HepG2 (cell line): ENCODE data around the gene PRSS8. TPM values are rescaled to one million over a fixed set of nuclear protein-coding genes. Genes with fewer than 3 reads are reported as not detected.

ENCODE experiments used
- BRD4 ChIP-seq: sonication (generic); formaldehyde crosslinking; IDR thresholded peaks from 2 replicates; pipeline ENCODE4 v1.4.0; 2020; ENCODE audit warnings: missing genetic modification reagents
- HOXA3 ChIP-seq: sonication (generic); formaldehyde crosslinking; IDR thresholded peaks from 2 replicates; pipeline ENCODE4 v1.5.0; 2020; ENCODE audit warnings: missing genetic modification reagents
- JUND ChIP-seq: sonication (generic); formaldehyde crosslinking; IDR thresholded peaks from 2 replicates; pipeline ENCODE4 v1.8.0; 2022; ENCODE audit warnings: mild to moderate bottlenecking, missing genetic modification reagents
- RBFOX2 ChIP-seq: fragments of 200-400 bp; formaldehyde crosslinking; IDR thresholded peaks from 2 replicates; pipeline ENCODE4 v1.6.1; 2017; ENCODE audit warnings: low read depth, mild to moderate bottlenecking, low read length
- REL ChIP-seq: sonication (generic); formaldehyde crosslinking; conservative IDR thresholded peaks from 2 replicates; pipeline ENCODE4 v1.8.0; 2022; ENCODE audit warnings: mild to moderate bottlenecking, missing genetic modification reagents, moderate library complexity
- SRSF1 ChIP-seq: fragments of 200-400 bp; formaldehyde crosslinking; optimal IDR thresholded peaks from 2 replicates; pipeline ENCODE3; 2017; ENCODE audit warnings: mild to moderate bottlenecking, low read depth, low read length, moderate library complexity
- SRSF9 ChIP-seq: fragments of 200-400 bp; formaldehyde crosslinking; IDR thresholded peaks from 2 replicates; pipeline ENCODE4 v1.6.1; 2018; ENCODE audit warnings: borderline replicate concordance, mild to moderate bottlenecking, low read depth, low read length; ENCODE audit not compliant: insufficient read depth, poor library complexity, severe bottlenecking
- ZIK1 ChIP-seq: sonication (generic); formaldehyde crosslinking; IDR thresholded peaks from 2 replicates; pipeline ENCODE4 v1.5.0; 2020; ENCODE audit warnings: mild to moderate bottlenecking, low read depth, missing genetic modification reagents, borderline replicate concordance
- ZNF317 ChIP-seq: sonication (generic); formaldehyde crosslinking; IDR thresholded peaks from 2 replicates; pipeline ENCODE4 v1.5.0; 2020; ENCODE audit warnings: mild to moderate bottlenecking, missing genetic modification reagents
- ZNF335 ChIP-seq: sonication (generic); formaldehyde crosslinking; IDR thresholded peaks from 2 replicates; pipeline ENCODE4 v1.4.0; 2020; ENCODE audit warnings: missing genetic modification reagents
- ZNF468 ChIP-seq: sonication (generic); formaldehyde crosslinking; IDR thresholded peaks from 2 replicates; pipeline ENCODE4 v1.8.0; 2022; ENCODE audit warnings: mild to moderate bottlenecking, moderate library complexity, missing genetic modification reagents
- ZNF563 ChIP-seq: sonication (generic); formaldehyde crosslinking; IDR thresholded peaks from 2 replicates; pipeline ENCODE4 v1.8.0; 2022; ENCODE audit warnings: mild to moderate bottlenecking, moderate library complexity, missing genetic modification reagents
- ZNF772 ChIP-seq: sonication (generic); formaldehyde crosslinking; IDR thresholded peaks from 2 replicates; pipeline ENCODE4 v1.5.0; 2020; ENCODE audit warnings: mild to moderate bottlenecking, missing genetic modification reagents
- ZNF879 ChIP-seq: sonication (generic); formaldehyde crosslinking; IDR thresholded peaks from 2 replicates; pipeline ENCODE4 v1.8.1; 2023; ENCODE audit warnings: missing genetic modification reagents
- ZSCAN22 ChIP-seq: sonication (generic); formaldehyde crosslinking; IDR thresholded peaks from 2 replicates; pipeline ENCODE4 v1.4.0; 2020; ENCODE audit warnings: mild to moderate bottlenecking, missing genetic modification reagents
- polyA plus RNA-seq, 8 experiments: library from polyadenylated mRNA; depleted of rRNA in 3 of 8; stranded (reverse) in 7 of 8; unstranded in 1 of 8; fragments of >200 nt; fragmentation: Illumina TruSeq in 4 of 8; extraction: Trizol in 4 of 8; gene quantifications; 2 replicates each; pipeline versions ENCODE4 v1.2.1 to v1.2.3, GENCODE V29; 2011 to 2016; ENCODE audit warnings: low read depth in 4 of 8, missing spikeins in 1 of 8, mixed read lengths in 1 of 8; ENCODE audit not compliant: insufficient read depth in 1 of 8
- total RNA-seq, 5 experiments: library from RNA; depleted of rRNA; stranded (reverse); fragments of >200 nt; fragmentation: Illumina TruSeq; extraction: Trizol; gene quantifications; 2 replicates each; pipeline ENCODE4 v1.2.3, GENCODE V29; 2016; ENCODE audit warnings: low read depth in 1 of 5
- TF ChIP-seq, protein P1 (sequence below): sonication (generic); formaldehyde crosslinking; IDR thresholded peaks from 2 replicates; pipeline ENCODE4 v1.4.0; 2020; ENCODE audit warnings: mild to moderate bottlenecking, missing genetic modification reagents
- TF ChIP-seq, protein P2 (sequence below): sonication (generic); formaldehyde crosslinking; IDR thresholded peaks from 2 replicates; pipeline ENCODE4 v1.8.1; 2022; ENCODE audit warnings: low read depth, mild to moderate bottlenecking, missing genetic modification reagents
- TF ChIP-seq, protein P3 (sequence below): sonication (generic); formaldehyde crosslinking; IDR thresholded peaks from 2 replicates; pipeline ENCODE4 v1.8.1; 2023; ENCODE audit warnings: mild to moderate bottlenecking, moderate library complexity, missing genetic modification reagents
- TF ChIP-seq, protein P4 (sequence below): sonication (generic); formaldehyde crosslinking; IDR thresholded peaks from 2 replicates; pipeline ENCODE4 v1.4.0; 2020; ENCODE audit warnings: mild to moderate bottlenecking, missing genetic modification reagents
- TF ChIP-seq, protein P5 (sequence below): IDR thresholded peaks from 2 replicates; pipeline ENCODE4 v1.6.1; 2016
- TF ChIP-seq, protein P6 (sequence below): sonication (generic); formaldehyde crosslinking; IDR thresholded peaks from 2 replicates; pipeline ENCODE4 v1.4.0; 2020; ENCODE audit warnings: missing genetic modification reagents

Gene PRSS8
- total and polyA plus RNA-seq, 2 of the 13 experiments (the other 11 are each of a cell fraction or from before 2014, with no cell fraction given) = 2.6 to 7.2 TPM

DNA sequence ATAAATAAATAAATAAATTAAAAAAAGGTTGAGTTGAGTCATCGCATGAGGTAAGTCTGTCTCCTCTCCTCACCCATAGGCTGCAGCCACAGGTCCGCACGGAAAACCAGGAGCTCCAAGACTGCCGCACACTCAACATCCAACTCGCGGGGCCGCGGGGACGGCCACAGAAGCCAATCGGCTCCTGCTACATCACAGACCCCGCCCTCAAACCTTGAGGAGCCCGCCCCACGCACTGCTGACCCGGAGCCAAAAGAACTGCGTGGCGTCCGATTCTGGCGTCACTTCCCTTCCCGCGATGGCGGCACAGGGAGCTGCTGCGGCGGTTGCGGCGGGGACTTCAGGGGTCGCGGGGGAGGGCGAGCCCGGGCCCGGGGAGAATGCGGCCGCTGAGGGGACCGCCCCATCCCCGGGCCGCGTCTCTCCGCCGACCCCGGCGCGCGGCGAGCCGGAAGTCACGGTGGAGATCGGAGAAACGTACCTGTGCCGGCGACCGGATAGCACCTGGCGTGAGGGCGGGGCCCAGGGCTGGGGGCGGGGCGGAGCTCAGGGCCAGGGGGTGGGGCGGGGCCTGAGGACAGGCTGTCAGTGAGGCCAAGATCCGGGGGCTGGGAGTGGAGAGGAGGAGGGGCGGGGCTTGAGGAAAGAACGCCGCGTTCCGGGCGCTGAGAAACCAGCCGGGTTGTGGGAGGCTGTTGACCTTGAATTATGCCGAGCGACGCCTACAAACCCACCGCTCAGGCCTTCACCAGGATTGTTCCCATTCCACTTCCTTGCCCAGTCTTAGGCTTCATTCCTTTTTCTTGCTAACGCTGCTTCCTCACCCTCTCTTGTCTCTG lies 17.9 kb downstream of the PRSS8 start, which contains the start of gene KAT8 (continued):
- TF ChIP-seq, protein P1, sequence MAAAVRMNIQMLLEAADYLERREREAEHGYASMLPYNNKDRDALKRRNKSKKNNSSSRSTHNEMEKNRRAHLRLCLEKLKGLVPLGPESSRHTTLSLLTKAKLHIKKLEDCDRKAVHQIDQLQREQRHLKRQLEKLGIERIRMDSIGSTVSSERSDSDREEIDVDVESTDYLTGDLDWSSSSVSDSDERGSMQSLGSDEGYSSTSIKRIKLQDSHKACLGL = no peak; the same call in 1 of the 2 replicates
- TF ChIP-seq ZSCAN22 (CRISPR knock-in tag) (peak; percentile 15; the same call in 1 of the 2 replicates), ZNF335 (CRISPR knock-in tag) (no peak; the same call in 1 of the 2 replicates), REL (no peak), ZNF563 (CRISPR knock-in tag) (peak; percentile 70; the same call in 1 of the 2 replicates), HOXA3 (peak; percentile 100), ZNF879 (CRISPR knock-in tag) (no peak), RBFOX2 (peak; percentile 99), ZNF772 (CRISPR knock-in tag) (peak; percentile 69; the same call in 1 of the 2 replicates), SRSF1 (no peak), BRD4 (CRISPR knock-in tag) (peak; percentile 68; the same call in 1 of the 2 replicates), ZNF317 (CRISPR knock-in tag) (no peak), ZIK1 (CRISPR knock-in tag) (no peak), SRSF9 (no peak), ZNF468 (0 out of 2 replicates have a peak, but pooled peaks have one; percentile 37), JUND (CRISPR knock-in tag) (no peak)
- TF ChIP-seq, protein P2, sequence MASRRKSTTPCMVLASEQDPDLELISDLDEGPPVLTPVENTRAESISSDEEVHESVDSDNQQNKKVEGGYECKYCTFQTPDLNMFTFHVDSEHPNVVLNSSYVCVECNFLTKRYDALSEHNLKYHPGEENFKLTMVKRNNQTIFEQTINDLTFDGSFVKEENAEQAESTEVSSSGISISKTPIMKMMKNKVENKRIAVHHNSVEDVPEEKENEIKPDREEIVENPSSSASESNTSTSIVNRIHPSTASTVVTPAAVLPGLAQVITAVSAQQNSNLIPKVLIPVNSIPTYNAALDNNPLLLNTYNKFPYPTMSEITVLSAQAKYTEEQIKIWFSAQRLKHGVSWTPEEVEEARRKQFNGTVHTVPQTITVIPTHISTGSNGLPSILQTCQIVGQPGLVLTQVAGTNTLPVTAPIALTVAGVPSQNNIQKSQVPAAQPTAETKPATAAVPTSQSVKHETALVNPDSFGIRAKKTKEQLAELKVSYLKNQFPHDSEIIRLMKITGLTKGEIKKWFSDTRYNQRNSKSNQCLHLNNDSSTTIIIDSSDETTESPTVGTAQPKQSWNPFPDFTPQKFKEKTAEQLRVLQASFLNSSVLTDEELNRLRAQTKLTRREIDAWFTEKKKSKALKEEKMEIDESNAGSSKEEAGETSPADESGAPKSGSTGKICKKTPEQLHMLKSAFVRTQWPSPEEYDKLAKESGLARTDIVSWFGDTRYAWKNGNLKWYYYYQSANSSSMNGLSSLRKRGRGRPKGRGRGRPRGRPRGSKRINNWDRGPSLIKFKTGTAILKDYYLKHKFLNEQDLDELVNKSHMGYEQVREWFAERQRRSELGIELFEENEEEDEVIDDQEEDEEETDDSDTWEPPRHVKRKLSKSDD (CRISPR knock-in tag) = peak; percentile 97
- TF ChIP-seq, protein P3, sequence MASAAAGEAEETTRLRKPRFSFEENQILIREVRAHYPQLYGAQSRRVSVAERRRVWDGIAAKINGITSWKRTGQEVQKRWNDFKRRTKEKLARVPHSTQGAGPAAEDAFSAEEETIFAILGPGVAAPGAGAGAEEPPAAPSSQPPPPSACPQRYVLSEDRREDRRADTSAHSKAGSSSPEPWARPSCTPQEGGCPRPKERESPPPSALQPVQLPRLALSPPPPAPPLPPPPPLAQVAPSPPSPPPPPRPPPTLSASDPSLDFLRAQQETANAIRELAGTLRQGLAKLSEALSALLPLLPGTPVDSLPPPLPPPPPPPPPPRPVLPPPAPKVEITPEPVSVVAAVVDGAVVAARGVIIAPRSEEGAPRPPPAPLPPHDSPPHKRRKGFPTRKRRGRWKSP (CRISPR knock-in tag) = peak; percentile 62; the same call in 1 of the 2 replicates
- TF ChIP-seq, protein P4, sequence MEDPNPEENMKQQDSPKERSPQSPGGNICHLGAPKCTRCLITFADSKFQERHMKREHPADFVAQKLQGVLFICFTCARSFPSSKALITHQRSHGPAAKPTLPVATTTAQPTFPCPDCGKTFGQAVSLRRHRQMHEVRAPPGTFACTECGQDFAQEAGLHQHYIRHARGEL = no peak
- TF ChIP-seq, protein P5, sequence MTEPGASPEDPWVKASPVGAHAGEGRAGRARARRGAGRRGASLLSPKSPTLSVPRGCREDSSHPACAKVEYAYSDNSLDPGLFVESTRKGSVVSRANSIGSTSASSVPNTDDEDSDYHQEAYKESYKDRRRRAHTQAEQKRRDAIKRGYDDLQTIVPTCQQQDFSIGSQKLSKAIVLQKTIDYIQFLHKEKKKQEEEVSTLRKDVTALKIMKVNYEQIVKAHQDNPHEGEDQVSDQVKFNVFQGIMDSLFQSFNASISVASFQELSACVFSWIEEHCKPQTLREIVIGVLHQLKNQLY (CRISPR knock-in tag) = peak; percentile 55; the same call in 1 of the 2 replicates
- TF ChIP-seq, protein P6, sequence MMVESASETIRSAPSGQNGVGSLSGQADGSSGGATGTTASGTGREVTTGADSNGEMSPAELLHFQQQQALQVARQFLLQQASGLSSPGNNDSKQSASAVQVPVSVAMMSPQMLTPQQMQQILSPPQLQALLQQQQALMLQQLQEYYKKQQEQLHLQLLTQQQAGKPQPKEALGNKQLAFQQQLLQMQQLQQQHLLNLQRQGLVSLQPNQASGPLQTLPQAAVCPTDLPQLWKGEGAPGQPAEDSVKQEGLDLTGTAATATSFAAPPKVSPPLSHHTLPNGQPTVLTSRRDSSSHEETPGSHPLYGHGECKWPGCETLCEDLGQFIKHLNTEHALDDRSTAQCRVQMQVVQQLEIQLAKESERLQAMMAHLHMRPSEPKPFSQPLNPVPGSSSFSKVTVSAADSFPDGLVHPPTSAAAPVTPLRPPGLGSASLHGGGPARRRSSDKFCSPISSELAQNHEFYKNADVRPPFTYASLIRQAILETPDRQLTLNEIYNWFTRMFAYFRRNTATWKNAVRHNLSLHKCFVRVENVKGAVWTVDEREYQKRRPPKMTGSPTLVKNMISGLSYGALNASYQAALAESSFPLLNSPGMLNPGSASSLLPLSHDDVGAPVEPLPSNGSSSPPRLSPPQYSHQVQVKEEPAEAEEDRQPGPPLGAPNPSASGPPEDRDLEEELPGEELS (CRISPR knock-in tag) = peak; percentile 25; the same call in 1 of the 2 replicates
